ENCODE results near the gene PATE2.

The PATE2 gene

GRCh38 chr11:125778728-125779127 lies at the start of gene PATE2:
PATE2 (minus strand) TSS chr11:125778828; CDS start chr11:125778773, 55 bp downstream.
- no peak for DNase-seq (ENCODE audit: low spot score)

- DNase-seq (ENCODE audit: low spot score): no peak
Observed at GRCh38 chr11:125807909-125808308, 29.3 kb upstream of the PATE2 start.

- no peak for DNase-seq (ENCODE audit: low spot score)
Observed at GRCh38 chr11:125802387-125802786, 23.8 kb upstream of the PATE2 start.

GRCh38 chr11:125799808-125800207 lies 21.2 kb upstream of the PATE2 start:
- no peak for DNase-seq (ENCODE audit: low spot score)

GRCh38 chr11:125797641-125798040 lies 19.0 kb upstream of the PATE2 start:
- no peak for DNase-seq (ENCODE audit: low spot score)

GRCh38 chr11:125790825-125791224 lies 12.2 kb upstream of the PATE2 start:
- no peak for DNase-seq (ENCODE audit: low spot score)

GRCh38 chr11:125787827-125788226 lies 9.2 kb upstream of the PATE2 start, which contains the start of gene PATE3:
PATE3 (plus strand) TSS chr11:125788127; CDS start chr11:125788152, 25 bp downstream.
- DNase-seq (ENCODE audit: low spot score): no peak

GRCh38 chr11:125784678-125785077 lies 6.0 kb upstream of the PATE2 start:
- DNase-seq (ENCODE audit: low spot score): no peak

GRCh38 chr11:125777309-125777708 lies 1.3 kb downstream of the PATE2 start:
- no peak for DNase-seq (ENCODE audit: low spot score)

GRCh38 chr11:125773516-125773915 lies 5.1 kb downstream of the PATE2 start:
- DNase-seq (ENCODE audit: low spot score): no peak

GRCh38 chr11:125772834-125773505 lies 5.7 kb downstream of the PATE2 start:
- no peak for DNase-seq (ENCODE audit: low spot score)

- DNase-seq (ENCODE audit: low spot score): no peak
Observed at GRCh38 chr11:125770583-125770982, 8.0 kb downstream of the PATE2 start.

GRCh38 chr11:125768336-125769046 lies 10.1 kb downstream of the PATE2 start:
- no peak for DNase-seq (ENCODE audit: low spot score)

GRCh38 chr11:125766251-125766650 lies 12.4 kb downstream of the PATE2 start:
- no peak for DNase-seq (ENCODE audit: low spot score)

GRCh38 chr11:125763483-125763882 lies 15.1 kb downstream of the PATE2 start:
- no peak for DNase-seq (ENCODE audit: low spot score)

- no peak for DNase-seq (ENCODE audit: low spot score)
Observed at GRCh38 chr11:125762445-125762844, 16.2 kb downstream of the PATE2 start.

GRCh38 chr11:125756050-125756449 lies 22.6 kb downstream of the PATE2 start:
- no peak for DNase-seq (ENCODE audit: low spot score)

- no peak for DNase-seq (ENCODE audit: low spot score)
Observed at GRCh38 chr11:125750629-125751028, 28.0 kb downstream of the PATE2 start.

- DNase-seq (ENCODE audit: low spot score): no peak
Observed at GRCh38 chr11:125745979-125746378, 32.6 kb downstream of the PATE2 start, which contains the start of gene PATE1. PATE1 (plus strand) TSS chr11:125746279; CDS start chr11:125746305, 26 bp downstream.

- no peak for DNase-seq (ENCODE audit: low spot score)
Observed at GRCh38 chr11:125743681-125744080, 34.9 kb downstream of the PATE2 start.

GRCh38 chr11:125740617-125741016 lies 38.0 kb downstream of the PATE2 start:
- no peak for DNase-seq (ENCODE audit: low spot score)

- DNase-seq (ENCODE audit: low spot score): no peak
Observed at GRCh38 chr11:125728969-125729368, 49.7 kb downstream of the PATE2 start.

Measured in left forelimb (tissue), 1 donor.